Measurements from ENCODE around the gene PLEKHJ1.

The PLEKHJ1 gene

GRCh38 chr19:2188708-2189385 is 47.3 kb downstream of the PLEKHJ1 start:
- H3K27ac Mint-ChIP-seq = no peak overlapping the region
- no peaks in the 10 kb centered on the region for H3K9me3 Mint-ChIP-seq
- no peaks in the 10 kb centered on the region for H3K27me3 Mint-ChIP-seq
- DNase-seq (ENCODE audit: low spot score in 2 of 2) = no peak
- peaks cover 21% of the 10 kb centered on the region for H3K4me1 Mint-ChIP-seq
- peak overlapping the region; percentile 21 for H3K4me3 Mint-ChIP-seq
- peaks cover 23% of the 10 kb centered on the region for H3K36me3 Mint-ChIP-seq
- no peak for ATAC-seq (ENCODE audit: low read depth)

- peak overlapping the region; percentile 54 for H3K4me3 Mint-ChIP-seq
- DNase-seq (ENCODE audit: low spot score in 2 of 2) = no peak
- H3K4me1 Mint-ChIP-seq = peaks cover 28% of the 10 kb centered on the region
- no peaks in the 10 kb centered on the region for H3K9me3 Mint-ChIP-seq
- H3K36me3 Mint-ChIP-seq = peaks cover 15% of the 10 kb centered on the region
- no peak for ATAC-seq (ENCODE audit: low read depth)
- peak overlapping the region; percentile 76 for H3K27ac Mint-ChIP-seq
- H3K27me3 Mint-ChIP-seq = no peaks in the 10 kb centered on the region
Measured at GRCh38 chr19:2187159-2187558, 49.0 kb downstream of the PLEKHJ1 start.

GRCh38 chr19:2186071-2186846 is 49.9 kb downstream of the PLEKHJ1 start:
- H3K4me3 Mint-ChIP-seq = no peak overlapping the region
- H3K36me3 Mint-ChIP-seq = peaks cover 11% of the 10 kb centered on the region
- H3K9me3 Mint-ChIP-seq = no peaks in the 10 kb centered on the region
- peaks cover 28% of the 10 kb centered on the region for H3K4me1 Mint-ChIP-seq
- ATAC-seq (ENCODE audit: low read depth) (no peak), DNase-seq (ENCODE audit: low spot score in 2 of 2) (no peak)
- H3K27me3 Mint-ChIP-seq = no peaks in the 10 kb centered on the region
- H3K27ac Mint-ChIP-seq = no peak overlapping the region

- Mint-ChIP-seq H3K27me3 (no peaks in the 10 kb centered on the region), H3K9me3 (no peaks in the 10 kb centered on the region), H3K27ac (no peak overlapping the region), H3K36me3 (peaks cover 13% of the 10 kb centered on the region), H3K4me1 (peaks cover 28% of the 10 kb centered on the region), H3K4me3 (no peak overlapping the region)
- ATAC-seq (ENCODE audit: low read depth) (no peak), DNase-seq (ENCODE audit: low spot score in 2 of 2) (no peak)
Measured at GRCh38 chr19:2185734-2186070, 50.4 kb downstream of the PLEKHJ1 start.

- H3K27ac Mint-ChIP-seq = no peak overlapping the region
- H3K4me1 Mint-ChIP-seq = peaks cover 34% of the 10 kb centered on the region
- no peak for DNase-seq (ENCODE audit: low spot score in 2 of 2)
- H3K27me3 Mint-ChIP-seq = no peaks in the 10 kb centered on the region
- no peak overlapping the region for H3K4me3 Mint-ChIP-seq
- ATAC-seq (ENCODE audit: low read depth) = no peak
- no peaks in the 10 kb centered on the region for H3K9me3 Mint-ChIP-seq
- peaks cover 14% of the 10 kb centered on the region for H3K36me3 Mint-ChIP-seq
Measured at GRCh38 chr19:2184422-2184975, 51.6 kb downstream of the PLEKHJ1 start.

Measured in memory B cell (primary cell).